Kidney epithelial cell (primary cell): ENCODE measurements around the gene ALDH1A1. TPM values are rescaled to one million over a fixed set of nuclear protein-coding genes. Genes with fewer than 3 reads are reported as not detected.

Source experiments
- DNase-seq: peaks from one replicate; pipeline ENCODE4 v3.0.0-alpha.2; 2010; ENCODE audit warnings: low read depth
- H3K27me3 ChIP-seq: 2 replicates; pipeline ENCODE4 v1.6.0; 2011; ENCODE audit warnings: low read length; ENCODE audit not compliant: control insufficient read depth, insufficient read depth
- H3K36me3 ChIP-seq: 2 replicates; pipeline ENCODE4 v1.5.1; 2011; ENCODE audit warnings: low read length; ENCODE audit not compliant: control insufficient read depth, insufficient read depth
- H3K4me3 ChIP-seq: 2 replicates; pipeline ENCODE4 v1.5.1; 2011; ENCODE audit warnings: low read depth, mild to moderate bottlenecking, control low read depth, low read length
- CTCF ChIP-seq: IDR thresholded peaks from 2 replicates; pipeline ENCODE4 v1.5.1; 2011; ENCODE audit warnings: mild to moderate bottlenecking, moderate library complexity, low read length, control low read depth, inconsistent platforms; ENCODE audit not compliant: insufficient read depth, poor library complexity, severe bottlenecking
- total RNA-seq: library from RNA; depleted of rRNA; stranded (reverse); fragments of >200 nt; gene quantifications from 2 replicates; pipeline ENCODE4 v1.2.3, GENCODE V29; 2015

ALDH1A1 gene
- total RNA-seq, 1 donor from 2014 or later: 3.6 TPM

GRCh38 chr9:72898784-72899733 is 53.8 kb downstream of the ALDH1A1 start:
- H3K36me3 ChIP-seq: no peaks in the 10 kb centered on the region
- TF ChIP-seq CTCF: no peak
- no peaks in the 10 kb centered on the region for H3K27me3 ChIP-seq
- H3K4me3 ChIP-seq: no peak overlapping the region
- no peak for DNase-seq

GRCh38 chr9:72898360-72898759 is 54.5 kb downstream of the ALDH1A1 start:
- Histone ChIP-seq H3K36me3 (no peaks in the 10 kb centered on the region), H3K27me3 (no peaks in the 10 kb centered on the region), H3K4me3 (no peak overlapping the region)
- no peak for TF ChIP-seq CTCF
- no peak for DNase-seq

- Histone ChIP-seq H3K27me3 (no peaks in the 10 kb centered on the region), H3K36me3 (no peaks in the 10 kb centered on the region), H3K4me3 (no peak overlapping the region)
- no peak for DNase-seq
- TF ChIP-seq CTCF: no peak
Measured at GRCh38 chr9:72897069-72897649, 55.7 kb downstream of the ALDH1A1 start.

GRCh38 chr9:72896439-72896838 is 56.4 kb downstream of the ALDH1A1 start:
- no peak for DNase-seq
- Histone ChIP-seq H3K4me3 (no peak overlapping the region), H3K36me3 (no peaks in the 10 kb centered on the region), H3K27me3 (no peaks in the 10 kb centered on the region)
- no peak for TF ChIP-seq CTCF

- Histone ChIP-seq H3K27me3 (no peaks in the 10 kb centered on the region), H3K4me3 (no peak overlapping the region), H3K36me3 (no peaks in the 10 kb centered on the region)
- no peak for DNase-seq
- no peak for TF ChIP-seq CTCF
Measured at GRCh38 chr9:72895122-72895521, 57.7 kb downstream of the ALDH1A1 start.
